GM21515 (cell line): ENCODE measurements around the gene ADD1.

ENCODE experiments used
- ATAC-seq: cut with Tn5 transposase; IDR thresholded peaks from one replicate; pipeline ENCODE4 v1.9.1; 2021; ENCODE audit not compliant: unreplicated experiment

The ADD1 gene

DNA sequence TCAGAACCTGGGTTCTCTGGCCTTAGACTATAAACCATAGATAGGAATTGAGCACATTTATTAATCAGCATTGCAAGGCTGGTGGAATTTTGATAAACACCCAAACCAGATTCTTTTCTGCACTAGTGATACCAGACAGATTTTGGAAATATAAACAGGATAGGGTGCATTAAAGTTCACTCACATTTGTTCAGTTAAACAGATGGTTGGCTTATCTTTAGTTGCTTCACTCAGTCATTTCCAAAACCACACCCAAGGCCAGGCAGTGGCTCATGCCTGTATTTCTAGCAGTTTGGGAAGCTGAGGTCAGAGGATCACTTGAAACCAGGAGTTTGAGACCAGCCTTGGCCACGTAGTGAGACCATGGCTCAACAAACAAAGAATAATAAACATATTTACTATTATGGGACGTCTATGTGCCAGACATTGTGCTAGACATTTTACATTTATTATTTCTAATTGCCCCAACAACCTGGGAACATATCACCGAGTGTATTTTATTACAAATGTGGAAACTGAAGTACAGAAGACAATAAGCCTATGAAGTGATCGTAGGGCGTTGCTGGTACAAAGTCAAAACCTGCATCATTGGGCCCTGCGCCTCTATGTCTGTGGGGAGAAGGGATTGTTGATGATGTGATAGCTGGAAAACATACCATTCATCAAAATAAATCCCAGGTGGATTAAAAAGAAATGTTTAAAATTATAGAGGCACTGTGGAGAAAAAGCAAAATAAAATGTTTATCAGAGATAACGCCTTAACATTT, 15.0 kb downstream of the ADD1 start:
- no peak for ATAC-seq

DNA sequence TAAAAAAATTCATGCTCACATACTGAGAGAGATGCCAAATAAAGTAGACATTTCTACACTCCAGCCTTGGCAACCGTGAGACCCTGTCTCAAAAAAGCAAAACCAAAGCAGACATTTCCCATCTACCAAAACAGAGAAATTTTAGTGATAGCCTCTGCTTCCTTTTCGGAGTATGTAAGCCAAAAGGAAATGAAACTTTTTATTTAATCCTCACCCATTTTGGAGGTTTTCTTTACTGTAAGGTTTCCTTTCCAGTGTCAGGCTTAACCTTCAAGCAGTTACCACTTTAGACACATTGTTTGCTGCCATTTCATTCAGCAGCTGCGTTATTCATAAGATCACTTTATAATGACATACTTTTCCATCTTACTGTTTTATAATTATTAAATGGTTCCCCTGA, 15.9 kb downstream of the ADD1 start:
- no peak for ATAC-seq

DNA sequence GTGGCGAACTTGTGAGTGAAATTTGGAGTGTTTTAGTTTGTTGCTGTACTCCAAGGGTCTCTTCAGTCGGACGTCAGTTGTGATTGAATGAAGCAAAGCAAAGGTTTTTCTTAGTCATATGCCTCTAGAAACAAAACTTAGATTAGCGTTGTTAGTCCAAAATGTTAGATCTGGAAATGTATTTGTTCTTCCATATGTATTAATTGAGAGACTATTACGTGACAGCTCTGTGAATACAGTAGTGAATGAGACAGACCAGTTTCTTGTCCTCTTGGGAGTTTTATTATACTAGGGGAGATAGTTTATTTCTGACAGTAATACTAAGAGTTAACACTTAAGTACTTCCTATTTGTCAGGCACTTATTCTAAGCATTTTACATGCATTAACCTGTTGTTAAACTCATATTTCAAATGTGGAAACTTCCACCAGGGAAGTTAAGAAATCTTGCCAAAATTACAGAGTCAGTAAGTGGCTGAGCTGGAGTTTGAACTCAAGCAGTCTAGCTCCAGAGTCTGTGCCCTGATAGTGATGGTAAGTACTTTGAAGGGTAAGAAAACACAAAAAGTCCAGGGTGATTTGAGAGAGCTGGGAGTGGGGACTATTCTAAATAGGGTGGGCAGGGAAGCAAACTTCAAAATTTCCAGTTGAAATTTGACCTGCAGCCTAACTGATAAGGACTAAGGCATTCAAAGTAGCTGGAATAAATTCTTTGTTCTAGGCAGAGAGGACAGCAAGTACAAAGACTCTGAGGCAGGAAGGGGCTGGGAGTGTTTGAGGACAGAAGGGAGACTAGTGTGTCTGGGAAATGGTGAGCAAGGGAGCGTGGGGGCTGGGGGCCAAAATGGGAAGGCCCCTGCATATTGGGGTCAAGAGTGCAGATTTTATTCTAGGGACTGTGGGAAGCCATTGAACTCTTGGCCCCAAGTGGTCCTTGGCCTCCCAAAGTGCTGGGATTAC, 17.0 kb downstream of the ADD1 start:
- ATAC-seq, result no peak

DNA sequence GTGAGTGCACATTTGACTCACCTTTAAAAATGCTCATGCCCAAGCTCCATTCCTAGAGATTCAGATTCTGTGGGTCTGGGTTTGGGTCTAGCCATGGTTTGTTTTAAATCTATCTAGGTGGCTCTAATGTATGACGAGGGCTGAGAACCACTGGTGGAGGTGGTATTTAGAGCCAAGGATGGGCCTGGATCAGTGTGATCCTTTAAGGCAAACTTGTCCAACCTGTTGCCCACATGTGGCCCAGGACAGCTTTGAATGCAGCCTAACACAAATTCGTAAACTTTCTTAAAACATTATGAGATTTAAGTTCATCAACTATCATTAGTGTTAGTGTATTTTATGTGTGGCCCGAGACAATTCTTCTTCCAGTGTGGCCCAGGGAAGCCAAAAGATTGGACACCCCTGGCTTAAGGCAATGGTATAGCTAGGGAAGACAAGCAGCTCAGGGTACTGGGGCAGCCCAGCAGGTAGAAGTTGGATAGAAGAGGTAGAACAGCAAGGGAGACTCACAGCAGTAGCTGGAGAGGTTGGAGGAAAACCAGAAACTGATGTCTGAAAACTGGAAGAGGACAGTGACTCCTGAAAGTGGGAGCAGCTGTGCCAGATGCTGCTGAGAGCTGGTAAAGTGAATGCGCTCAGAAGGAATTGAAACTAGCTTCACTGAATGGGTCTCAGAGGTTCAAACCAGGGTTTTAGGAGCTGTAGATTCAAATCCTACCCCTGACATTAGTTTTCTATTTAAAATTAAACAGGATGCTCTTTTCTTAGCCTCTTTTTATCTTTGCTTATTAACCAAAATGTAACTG, 18.2 kb downstream of the ADD1 start:
- no peak for ATAC-seq

- no peak for ATAC-seq
Measured at GRCh38 chr4:2862528-2862927, 18.9 kb downstream of the ADD1 start.

DNA sequence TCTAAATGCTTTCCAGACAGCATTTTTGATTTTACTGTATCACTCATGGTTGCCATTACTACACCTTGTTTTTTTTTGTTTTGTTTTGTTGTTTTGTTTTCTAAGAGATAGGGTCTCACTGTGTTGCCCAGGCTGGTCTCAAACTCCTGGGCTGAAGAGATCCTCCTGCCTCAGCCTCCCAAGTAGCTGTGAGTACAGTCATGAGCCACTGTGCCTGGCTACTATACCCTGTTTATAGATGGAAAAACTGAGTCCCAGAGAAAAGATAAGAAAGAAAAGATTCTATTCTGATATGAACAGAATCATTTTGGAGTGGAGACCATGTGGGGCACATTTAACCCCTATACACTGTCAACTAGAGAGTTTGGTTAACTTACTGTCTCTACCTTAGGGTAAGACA, 20.0 kb downstream of the ADD1 start:
- ATAC-seq, result no peak

GRCh38 chr4:2865196-2865780, 21.6 kb downstream of the ADD1 start:
- ATAC-seq, result no peak

GRCh38 chr4:2866160-2866861, 22.7 kb downstream of the ADD1 start:
- ATAC-seq, result no peak

DNA sequence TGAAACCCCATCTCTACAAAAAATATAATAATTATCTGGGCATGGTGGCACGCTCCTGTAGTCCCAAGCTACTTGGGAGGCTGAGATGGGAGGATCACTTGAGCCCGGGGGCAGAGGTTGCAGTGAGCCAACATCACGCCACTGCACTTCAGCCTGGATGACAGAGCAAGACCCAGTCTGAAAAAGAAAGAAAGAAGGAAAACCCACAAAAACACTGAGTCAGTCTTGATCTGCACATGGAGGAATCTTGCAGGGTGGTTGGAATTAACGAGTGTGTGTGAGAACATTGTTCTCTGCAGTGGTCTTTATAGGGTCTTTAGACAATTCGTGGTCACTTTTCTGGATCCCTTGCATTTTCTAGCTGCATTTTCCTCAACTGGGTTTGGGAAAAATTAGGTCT, 23.2 kb downstream of the ADD1 start:
- no peak for ATAC-seq

GRCh38 chr4:2867758-2868491, 24.3 kb downstream of the ADD1 start:
- no peak for ATAC-seq

GRCh38 chr4:2868877-2869487, 25.3 kb downstream of the ADD1 start:
- ATAC-seq, result no peak

DNA sequence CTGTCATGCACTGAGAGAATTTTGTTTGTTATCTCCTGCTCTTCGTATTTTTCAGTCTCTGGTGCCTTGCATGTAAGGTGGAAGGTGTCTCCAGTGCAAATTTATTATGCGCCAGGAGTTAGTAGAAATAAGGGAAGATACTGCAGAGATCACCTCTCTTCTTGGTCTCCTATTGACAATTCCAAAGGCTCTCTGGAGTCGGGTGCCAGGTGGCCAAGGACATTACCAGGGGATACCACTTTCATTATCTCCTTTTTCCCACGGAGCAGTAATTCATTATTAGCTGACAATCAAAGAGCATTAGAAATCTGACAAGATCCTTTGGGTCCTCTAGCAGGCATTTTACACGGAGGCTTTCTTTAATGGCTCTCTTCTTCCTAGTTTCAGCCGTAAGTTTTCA, 26.0 kb downstream of the ADD1 start:
- no peak for ATAC-seq

DNA sequence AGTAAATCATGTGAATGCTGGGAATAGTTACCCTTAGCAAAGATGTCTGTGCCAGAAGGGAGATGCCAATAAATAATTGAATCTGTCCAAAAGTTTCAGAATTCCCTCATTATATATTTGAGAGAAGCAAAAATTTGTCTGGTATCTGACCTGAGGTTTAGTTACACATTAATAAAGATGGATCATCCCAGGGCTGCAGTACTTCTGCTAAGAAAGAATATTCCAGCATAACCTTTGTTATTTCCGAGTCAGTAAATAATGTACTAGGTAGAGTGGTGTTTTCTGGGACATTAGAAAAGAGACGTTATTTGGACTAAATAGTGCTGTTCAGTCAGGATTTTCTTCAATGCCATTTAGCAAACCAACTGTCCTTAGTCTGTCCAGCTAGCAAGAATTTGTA, 26.4 kb downstream of the ADD1 start:
- ATAC-seq, result no peak

- ATAC-seq, result no peak
Measured at GRCh38 chr4:2871466-2871865, 27.8 kb downstream of the ADD1 start.

GRCh38 chr4:2871911-2872310, 28.3 kb downstream of the ADD1 start:
- no peak for ATAC-seq

DNA sequence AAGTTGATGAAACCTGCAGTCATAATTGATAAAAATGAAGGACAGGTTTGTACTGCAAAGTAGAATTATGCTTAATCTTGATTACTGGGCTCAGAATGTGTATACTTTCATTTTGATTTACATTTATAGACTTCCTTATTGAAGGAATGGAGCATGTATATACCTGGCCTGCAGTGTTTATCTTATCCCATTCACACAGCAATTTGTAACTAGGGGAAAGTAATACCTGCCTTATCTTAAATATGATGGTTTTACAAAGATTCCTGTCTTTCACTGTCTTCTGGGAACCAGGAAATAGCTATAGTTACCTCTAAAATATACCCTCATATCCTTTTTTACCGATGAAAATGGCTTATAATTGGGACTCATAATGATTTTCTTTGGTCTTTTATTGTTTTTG, 29.7 kb downstream of the ADD1 start:
- no peak for ATAC-seq

DNA sequence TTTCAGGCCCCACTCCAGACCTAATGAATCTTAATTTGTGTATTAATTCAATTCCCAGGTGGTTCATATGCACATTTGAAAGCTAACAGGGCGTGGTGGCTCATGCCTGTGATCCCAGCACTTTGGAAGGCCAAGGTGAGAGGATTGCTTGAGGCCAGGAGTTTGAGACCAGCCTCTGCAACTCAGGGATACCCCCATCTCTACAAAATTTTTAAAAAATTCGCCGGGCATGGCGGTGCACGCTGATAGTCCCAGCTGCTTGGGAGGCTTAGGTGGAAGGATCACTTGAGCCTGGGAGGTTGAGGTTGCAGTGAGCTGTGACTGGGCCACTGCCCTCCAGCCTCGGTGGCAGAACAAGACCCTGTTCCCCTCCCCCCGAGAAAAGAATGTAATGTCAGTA, 31.2 kb downstream of the ADD1 start:
- no peak for ATAC-seq

GRCh38 chr4:2875556-2875955, 31.9 kb downstream of the ADD1 start:
- no peak for ATAC-seq

DNA sequence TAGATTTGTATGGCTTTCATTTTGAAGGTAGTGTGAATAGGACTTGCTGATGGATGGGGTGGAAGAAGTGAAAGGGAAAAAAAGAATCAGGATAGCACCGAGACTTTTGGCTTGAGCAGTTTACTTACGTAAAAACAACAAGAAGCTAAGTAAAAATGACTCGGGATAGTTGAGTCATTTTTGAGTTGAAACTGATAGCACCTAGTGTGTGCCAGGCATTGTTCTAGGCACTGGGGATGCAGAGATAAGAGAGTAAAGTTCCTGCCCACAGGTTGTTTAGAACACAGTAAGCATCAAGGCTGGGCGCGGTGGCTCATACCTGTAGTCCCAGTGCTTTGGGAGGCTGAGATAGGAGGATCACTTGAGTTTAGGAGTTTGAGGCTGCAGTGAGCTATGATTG, 34.7 kb downstream of the ADD1 start:
- no peak for ATAC-seq
